Naive thymus-derived CD8-positive, alpha-beta T cell (primary cell): Measurements from ENCODE around the gene IL2RA. TPM values are rescaled to one million over a fixed set of nuclear protein-coding genes. Genes with fewer than 3 reads are reported as not detected.

Source experiments
- ATAC-seq, 2 donors: fragments of 150-1000 bp; cut with Tn5 transposase in 1 of 2; sonication (Bioruptor Pico), chemical (Tn5 transposase) in 1 of 2; 1 replicate in 1 of 2; 2 replicates in 1 of 2; pipeline ENCODE4 v1.10.0; 2021; ENCODE audit warnings: mild to moderate bottlenecking in 2 of 2, moderate library complexity in 2 of 2
- POLR2A ChIA-PET: fragments of 350-600 bp; sonication (Branson Sonifier 250); formaldehyde crosslinking; loops from one replicate; lab custom pipeline; 2021; ENCODE audit warnings: antibody characterized with exemption; lab: Charles Lee
- DNase-seq, 10 donors: peaks; one replicate each; pipeline versions ENCODE4 v3.0.0 to v3.0.0-alpha.2; 2020 to 2022
- H3K27ac Mint-ChIP-seq, 10 donors: one replicate each; pipeline ENCODE4 v1.8.0; 2020 to 2022; ENCODE audit warnings: mild to moderate bottlenecking in 10 of 10, mixed read lengths in 10 of 10, moderate library complexity in 4 of 10, inconsistent platforms in 1 of 10
- H3K27me3 Mint-ChIP-seq, 5 donors: one replicate each; pipeline ENCODE4 v1.8.0; 2021 to 2022; ENCODE audit warnings: mixed read lengths in 5 of 5
- H3K36me3 Mint-ChIP-seq, 3 donors: one replicate each; pipeline ENCODE4 v1.8.0; 2020 to 2022; ENCODE audit warnings: mixed read lengths in 3 of 3, mild to moderate bottlenecking in 2 of 3, inconsistent platforms in 1 of 3
- H3K4me1 Mint-ChIP-seq, 4 donors: one replicate each; pipeline ENCODE4 v1.8.0; 2021 to 2022; ENCODE audit warnings: mixed read lengths in 4 of 4
- H3K4me3 Mint-ChIP-seq, 10 donors: one replicate each; pipeline ENCODE4 v1.8.0; 2020 to 2022; ENCODE audit warnings: mild to moderate bottlenecking in 10 of 10, mixed read lengths in 10 of 10, moderate library complexity in 6 of 10, inconsistent platforms in 1 of 10
- H3K9me3 Mint-ChIP-seq, 9 donors: one replicate each; pipeline ENCODE4 v1.8.0; 2020 to 2022; ENCODE audit warnings: mixed read lengths in 9 of 9, mild to moderate bottlenecking in 3 of 9, inconsistent platforms in 1 of 9, moderate library complexity in 1 of 9
- polyA plus RNA-seq, 3 donors: library from polyadenylated mRNA; unstranded; fragments of 300-500 nt; fragmentation: Illumina TruSeq; gene quantifications; one replicate each; pipeline ENCODE4 v1.2.3, GENCODE V29; 2021
- total RNA-seq, 8 experiments: library from RNA in 2 of 8; stranded (reverse) in 2 of 8; gene quantifications; one replicate each; pipeline ENCODE4 v1.2.3 and lab custom pipeline; 2021 to 2026

Gene IL2RA
- total and polyA plus RNA-seq, 5 experiments from 2014 or later = 0.07 to 1.4 (median 0.25) TPM

- POLR2A ChIA-PET = interaction anchor here (0.6 kb wide), 1 partner anchor 360 kb away, joined by 3 read pairs; no protein-coding TSS in a partner anchor
- Mint-ChIP-seq H3K27me3 (peaks cover 0 to 7% (median 2%) of the 10 kb centered on the region in 5 donors), H3K9me3 (no peaks in the 10 kb centered on the region), H3K27ac (no peak overlapping the region), H3K36me3 (no peaks in the 10 kb centered on the region), H3K4me1 (peaks cover under 1 to 6% (median 3%) of the 10 kb centered on the region in 4 donors), H3K4me3 (no peak overlapping the region)
- DNase-seq (no peak), ATAC-seq (no peak)
Observed at GRCh38 chr10:5981529-5981928, 80.6 kb downstream of the IL2RA start.

- DNase-seq = peak in 1 of 10 donors; percentile 5
- POLR2A ChIA-PET = interaction anchor here (1.0 to 3.2 kb wide), 2 partner anchors 89 to 109 kb away, joined by 3 to 17 read pairs; partner anchors contain the start of genes ANKRD16 and FBH1
- Mint-ChIP-seq H3K4me1 (peaks cover 7 to 30% (median 18%) of the 10 kb centered on the region in 4 donors), H3K27ac (peak overlapping the region; percentile 55 to 93 (median 86)), H3K9me3 (no peaks in the 10 kb centered on the region), H3K36me3 (no peaks in the 10 kb centered on the region), H3K4me3 (peak overlapping the region; percentile 82 to 97 (median 92)), H3K27me3 (peaks cover 0 to 1% (median 0%) of the 10 kb centered on the region in 5 donors)
- ATAC-seq = no peak
Observed at GRCh38 chr10:5978230-5978489, 84.0 kb downstream of the IL2RA start.

- POLR2A ChIA-PET = interaction anchor here (0.8 to 3.2 kb wide), 5 partner anchors 11 to 109 kb away, joined by 3 to 17 read pairs (median 3); partner anchors contain the start of genes ANKRD16 and FBH1
- Mint-ChIP-seq H3K27me3 (peaks cover 0 to 1% (median 0%) of the 10 kb centered on the region in 5 donors), H3K27ac (peak within 1 kb of the TSS; percentile 63 to 93 (median 92)), H3K4me3 (peak within 1 kb of the TSS; percentile 88 to 98 (median 92)), H3K36me3 (no peaks in the 10 kb centered on the region), H3K4me1 (peaks cover 7 to 30% (median 18%) of the 10 kb centered on the region in 4 donors), H3K9me3 (no peaks in the 10 kb centered on the region)
- ATAC-seq = peak; percentile 74 to 80
- DNase-seq = peak; percentile 61 to 87 (median 71)
Observed at GRCh38 chr10:5977471-5978229, 84.5 kb downstream of the IL2RA start, which contains the start of gene IL15RA. IL15RA (minus strand) TSS chr10:5977543; CDS start chr10:5977492, 51 bp downstream.

- Mint-ChIP-seq H3K9me3 (no peaks in the 10 kb centered on the region), H3K27ac (peak overlapping the region; percentile 41 to 93 (median 92)), H3K4me1 (peaks cover 10 to 34% (median 21%) of the 10 kb centered on the region in 4 donors), H3K36me3 (no peaks in the 10 kb centered on the region), H3K27me3 (peaks cover 0 to 1% (median 0%) of the 10 kb centered on the region in 5 donors), H3K4me3 (peak overlapping the region; percentile 88 to 98 (median 92))
- DNase-seq (peak in 6 of 10 donors; percentile 9 to 29 (median 22)), ATAC-seq (peak; percentile 26 to 33)
- POLR2A ChIA-PET = interaction anchor here (0.5 to 3.2 kb wide), 6 partner anchors 10 to 301 kb away, joined by 3 to 17 read pairs (median 3); partner anchors contain the start of genes ANKRD16 and FBH1
Observed at GRCh38 chr10:5976512-5977470, 85.4 kb downstream of the IL2RA start.

- H3K36me3 Mint-ChIP-seq = no peaks in the 10 kb centered on the region
- peaks cover 10 to 44% (median 24%) of the 10 kb centered on the region in 4 donors for H3K4me1 Mint-ChIP-seq
- POLR2A ChIA-PET = interaction anchor here (0.6 to 3.2 kb wide), 3 partner anchors 82 to 567 kb away, joined by 3 to 17 read pairs (median 3); partner anchors contain the start of genes ANKRD16 and FBH1
Observed at GRCh38 chr10:5975641-5976473, 86.3 kb downstream of the IL2RA start.

GRCh38 chr10:5973069-5973468 lies 89.1 kb downstream of the IL2RA start:
- Mint-ChIP-seq H3K9me3 (no peaks in the 10 kb centered on the region), H3K4me3 (no peak overlapping the region), H3K27ac (peak overlapping the region in 1 of 10 donors; percentile 1), H3K4me1 (peaks cover 8 to 47% (median 23%) of the 10 kb centered on the region in 4 donors), H3K36me3 (peaks cover 0 to 3% (median 0%) of the 10 kb centered on the region in 3 donors), H3K27me3 (no peaks in the 10 kb centered on the region)
- POLR2A ChIA-PET = no interaction called here
- ATAC-seq = no peak
- DNase-seq = no peak

More at GRCh38 chr10:5975641-5976473, 86.3 kb downstream of the IL2RA start:
- H3K27ac Mint-ChIP-seq = peak overlapping the region; percentile 41 to 93 (median 92)
- H3K4me3 Mint-ChIP-seq = peak overlapping the region; percentile 84 to 98 (median 92)
- DNase-seq = peak in 9 of 10 donors; percentile 29 to 70 (median 42)
- H3K9me3 Mint-ChIP-seq = no peaks in the 10 kb centered on the region
- peaks cover 0 to 1% (median 0%) of the 10 kb centered on the region in 5 donors for H3K27me3 Mint-ChIP-seq
- peak; percentile 22 to 61 for ATAC-seq

DNA sequence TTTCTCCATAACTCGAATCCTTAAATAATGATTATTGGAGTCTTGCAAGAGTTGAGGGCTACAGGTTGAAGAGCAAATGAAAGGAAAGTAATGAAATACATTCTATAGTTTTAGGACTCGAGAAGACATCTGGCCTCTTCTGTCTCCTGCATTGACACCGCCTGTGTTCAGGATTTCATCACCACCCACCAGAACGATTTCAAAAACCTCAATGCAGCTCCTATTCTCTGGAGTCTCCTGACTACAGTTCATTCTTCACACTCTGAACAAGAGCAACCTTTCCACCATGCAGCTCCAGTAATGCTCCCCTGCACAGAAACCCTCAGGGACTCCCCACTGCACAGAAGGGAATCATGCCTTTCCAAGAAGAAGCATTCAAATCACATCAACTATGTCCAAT lies 90.3 kb downstream of the IL2RA start:
- DNase-seq = no peak
- peak overlapping the region in 3 of 10 donors; percentile 31 to 60 (median 49) for H3K27ac Mint-ChIP-seq
- no peaks in the 10 kb centered on the region for H3K27me3 Mint-ChIP-seq
- H3K36me3 Mint-ChIP-seq = peaks cover 0 to 3% (median 0%) of the 10 kb centered on the region in 3 donors
- H3K4me1 Mint-ChIP-seq = peaks cover 8 to 46% (median 24%) of the 10 kb centered on the region in 4 donors
- H3K9me3 Mint-ChIP-seq = no peaks in the 10 kb centered on the region
- no peak for ATAC-seq
- H3K4me3 Mint-ChIP-seq = no peak overlapping the region
- POLR2A ChIA-PET = no interaction called here

DNA sequence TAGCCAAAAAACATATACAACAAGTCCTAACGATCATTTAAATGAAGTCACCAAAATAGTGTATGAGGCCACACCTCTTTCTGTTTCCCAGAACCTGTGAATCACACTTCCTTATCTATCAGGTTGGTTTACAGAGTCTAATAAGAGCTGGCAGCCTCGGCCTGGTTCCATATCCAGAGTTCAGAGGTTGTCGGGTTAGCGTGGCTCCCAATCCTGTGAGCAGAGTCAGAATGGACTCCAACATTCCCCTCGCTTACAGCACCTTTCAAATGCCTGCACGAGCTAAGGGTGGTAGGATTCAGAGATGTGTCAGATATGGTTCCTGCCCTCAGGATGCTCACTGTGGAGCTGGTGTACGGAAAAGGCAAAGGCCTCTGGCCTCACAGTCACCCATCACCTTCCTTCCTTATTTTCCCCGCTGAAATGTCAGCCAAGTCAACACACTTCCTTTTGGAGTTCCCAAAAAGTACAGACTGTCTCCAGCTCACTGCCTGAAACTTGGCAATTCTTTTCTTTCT lies 90.8 kb downstream of the IL2RA start:
- DNase-seq = no peak
- no peaks in the 10 kb centered on the region for H3K27me3 Mint-ChIP-seq
- ATAC-seq = no peak
- H3K4me3 Mint-ChIP-seq = peak overlapping the region in 1 of 10 donors; percentile 18
- H3K9me3 Mint-ChIP-seq = no peaks in the 10 kb centered on the region
- H3K36me3 Mint-ChIP-seq = peaks cover 0 to 5% (median 0%) of the 10 kb centered on the region in 3 donors
- H3K4me1 Mint-ChIP-seq = peaks cover 6 to 42% (median 21%) of the 10 kb centered on the region in 4 donors
- POLR2A ChIA-PET = no interaction called here
- peak overlapping the region in 4 of 10 donors; percentile 4 to 60 (median 40) for H3K27ac Mint-ChIP-seq

- H3K4me1 Mint-ChIP-seq = peaks cover 3 to 35% (median 13%) of the 10 kb centered on the region in 4 donors
- ATAC-seq (no peak), DNase-seq (no peak)
- POLR2A ChIA-PET = no interaction called here
- H3K4me3 Mint-ChIP-seq = no peak overlapping the region
- peak overlapping the region in 1 of 10 donors; percentile 5 for H3K27ac Mint-ChIP-seq
- no peaks in the 10 kb centered on the region for H3K27me3 Mint-ChIP-seq
- peaks cover 0 to 5% (median 0%) of the 10 kb centered on the region in 3 donors for H3K36me3 Mint-ChIP-seq
- H3K9me3 Mint-ChIP-seq = no peaks in the 10 kb centered on the region
Observed at GRCh38 chr10:5970527-5970926, 91.6 kb downstream of the IL2RA start.

DNA sequence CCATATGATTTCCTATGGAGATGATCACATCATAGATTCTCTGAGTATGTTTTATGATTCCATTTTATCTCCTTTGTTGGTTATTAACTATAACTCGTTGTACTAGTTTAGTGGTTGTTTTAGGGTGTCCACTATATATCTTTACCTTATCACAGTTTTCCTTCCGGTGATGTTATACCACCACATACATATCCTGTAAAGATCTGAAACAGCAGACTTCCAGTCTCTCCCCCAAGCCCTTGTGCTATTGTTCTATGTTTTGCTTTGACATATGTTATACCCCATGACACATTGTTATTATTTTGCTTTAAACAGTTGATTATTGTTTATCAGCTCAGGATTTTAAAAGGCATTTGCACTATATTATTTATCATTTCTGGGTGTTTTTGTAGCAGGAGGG lies 92.1 kb downstream of the IL2RA start:
- Mint-ChIP-seq H3K4me3 (no peak overlapping the region), H3K9me3 (no peaks in the 10 kb centered on the region), H3K27ac (peak overlapping the region in 1 of 10 donors; percentile 5), H3K27me3 (no peaks in the 10 kb centered on the region), H3K36me3 (peaks cover 0 to 7% (median 2%) of the 10 kb centered on the region in 3 donors), H3K4me1 (peaks cover 3 to 30% (median 9%) of the 10 kb centered on the region in 4 donors)
- no peak for DNase-seq
- no peak for ATAC-seq
- POLR2A ChIA-PET = no interaction called here
